DMS 273 treated with DMSO at 0.1 percent for 48 hours (cell line): ENCODE results near the gene SH3GLB2.

Experiments
- DNase-seq: peaks from one replicate; lab custom pipeline; 2025; lab: John Stamatoyannopoulos, UW

SH3GLB2 gene

GRCh38 chr9:129028192-129028966 lies at the start of gene SH3GLB2:
SH3GLB2 (minus strand) TSS chr9:129028331; CDS start chr9:129028154, 177 bp downstream.
- peak; percentile 73 for DNase-seq

GRCh38 chr9:129077236-129077635 lies 49.1 kb upstream of the SH3GLB2 start:
- no peak for DNase-seq

GRCh38 chr9:129076640-129077037 lies 48.5 kb upstream of the SH3GLB2 start:
- no peak for DNase-seq

- no peak for DNase-seq
Measured at GRCh38 chr9:129075996-129076639, 48.0 kb upstream of the SH3GLB2 start.

GRCh38 chr9:129074106-129074505 lies 46.0 kb upstream of the SH3GLB2 start:
- no peak for DNase-seq

GRCh38 chr9:129073404-129073803 lies 45.3 kb upstream of the SH3GLB2 start:
- no peak for DNase-seq

- DNase-seq: no peak
Measured at GRCh38 chr9:129072171-129072570, 44.0 kb upstream of the SH3GLB2 start.

- DNase-seq: no peak
Measured at GRCh38 chr9:129071526-129072126, 43.5 kb upstream of the SH3GLB2 start.

- no peak for DNase-seq
Measured at GRCh38 chr9:129070696-129071525, 42.8 kb upstream of the SH3GLB2 start.

GRCh38 chr9:129069862-129070641 lies 41.9 kb upstream of the SH3GLB2 start:
- DNase-seq: no peak

GRCh38 chr9:129068990-129069861 lies 41.1 kb upstream of the SH3GLB2 start:
- peak; percentile 2 for DNase-seq

GRCh38 chr9:129068110-129068509 lies 40.0 kb upstream of the SH3GLB2 start:
- DNase-seq: no peak

GRCh38 chr9:129064499-129064908 lies 36.4 kb upstream of the SH3GLB2 start:
- no peak for DNase-seq

GRCh38 chr9:129063061-129063460 lies 34.9 kb upstream of the SH3GLB2 start:
- DNase-seq: no peak

- DNase-seq: no peak
Measured at GRCh38 chr9:129060991-129061390, 32.9 kb upstream of the SH3GLB2 start.

GRCh38 chr9:129059796-129060785 lies 32.0 kb upstream of the SH3GLB2 start:
- no peak for DNase-seq

- DNase-seq: no peak
Measured at GRCh38 chr9:129058965-129059795, 31.0 kb upstream of the SH3GLB2 start.

- DNase-seq: no peak
Measured at GRCh38 chr9:129054163-129054851, 26.2 kb upstream of the SH3GLB2 start.
